SU-DHL-6 (cell line): ENCODE results near the gene YWHAQ.

Experiments
- H2AFZ ChIP-seq: fragments of 200-600 bp; sonication (generic); 2 replicates; pipeline ENCODE4 v1.6.1; 2014; ENCODE audit warnings: low read depth, mild to moderate bottlenecking, moderate library complexity, mixed read lengths, antibody characterized with exemption, low read length; ENCODE audit not compliant: severe bottlenecking
- H3F3A ChIP-seq: fragments of 200-600 bp; shearing (Covaris generic); 2 replicates; pipeline ENCODE4 v1.6.0; 2016; ENCODE audit warnings: antibody characterized with exemption, mild to moderate bottlenecking; ENCODE audit not compliant: insufficient read depth
- H3K27ac ChIP-seq: fragments of 200-600 bp; sonication (generic); 2 replicates; pipeline ENCODE4 v1.5.1; 2016; ENCODE audit warnings: low read depth, mild to moderate bottlenecking, low read length, moderate library complexity, mixed read lengths
- H3K27me3 ChIP-seq: fragments of 200-600 bp; sonication (generic), shearing (Covaris generic); 2 replicates; pipeline ENCODE4 v1.6.0; 2014; ENCODE audit warnings: mild to moderate bottlenecking, low read length
- H3K36me3 ChIP-seq: fragments of 200-600 bp; sonication (generic); 2 replicates; pipeline ENCODE4 v1.6.1; 2014; ENCODE audit warnings: mild to moderate bottlenecking, low read length, mixed read lengths
- H3K4me2 ChIP-seq: fragments of 300-600, 200-600 bp; shearing (Covaris generic), sonication (generic); 2 replicates; pipeline ENCODE4 v1.6.0; 2014; ENCODE audit warnings: low read length, low read depth, mild to moderate bottlenecking; ENCODE audit not compliant: poor library complexity, severe bottlenecking
- H3K4me3 ChIP-seq: fragments of 200-600 bp; sonication (generic); 2 replicates; pipeline ENCODE4 v1.5.1; 2014; ENCODE audit warnings: antibody characterized with exemption, low read length, mild to moderate bottlenecking, mixed read lengths; ENCODE audit not compliant: insufficient read depth, poor library complexity, severe bottlenecking
- H3K79me2 ChIP-seq: fragments of 200-600 bp; sonication (generic); 2 replicates; pipeline ENCODE4 v1.6.1; 2014; ENCODE audit warnings: mild to moderate bottlenecking, low read length, moderate library complexity; ENCODE audit not compliant: insufficient read depth
- H3K9ac ChIP-seq: fragments of 200-600 bp; sonication (generic); 2 replicates; pipeline ENCODE4 v1.7.0; 2014; ENCODE audit warnings: mild to moderate bottlenecking, low read length
- H3K9me2 ChIP-seq: fragments of 200-600 bp; sonication (generic); replicated peaks from 2 replicates; pipeline ENCODE4 v1.6.1; 2014; ENCODE audit warnings: low read length; ENCODE audit not compliant: insufficient read depth
- H3K9me3 ChIP-seq: fragments of 200-600 bp; sonication (generic); 2 replicates; pipeline ENCODE4 v1.6.1; 2014; ENCODE audit warnings: low read length, mixed read lengths; ENCODE audit not compliant: insufficient read depth
- H4K20me1 ChIP-seq: fragments of 200-600 bp; sonication (generic); 2 replicates; pipeline ENCODE4 v1.6.1; 2014; ENCODE audit warnings: low read depth, mild to moderate bottlenecking, antibody characterized with exemption, low read length, moderate library complexity, mixed read lengths
- CTCF ChIP-seq: fragments of 200-600 bp; sonication (generic); IDR thresholded peaks from one replicate; pipeline ENCODE4 v1.5.1; 2017; ENCODE audit warnings: antibody characterized with exemption, mild to moderate bottlenecking, low read length, moderate library complexity; ENCODE audit not compliant: insufficient read depth, poor library complexity, severe bottlenecking
- EZH2phosphoT487 ChIP-seq: fragments of 200-600 bp; sonication (generic), shearing (Covaris generic); conservative IDR thresholded peaks from 2 replicates; pipeline ENCODE4 v1.6.1; 2018; ENCODE audit warnings: mild to moderate bottlenecking, antibody characterized with exemption, low read length, moderate library complexity, mixed read lengths

Gene YWHAQ

GRCh38 chr2:9630736-9631552 is at the start of gene YWHAQ:
TSS of gene YWHAQ (minus strand) at chr2:9630997. CDS start at chr2:9630452, 545 bp downstream.
- Histone ChIP-seq H3K9me3 (peaks cover 13% of the 10 kb centered on the region; the same call in 1 of the 2 replicates), H3K9me2 (no peaks in the 10 kb centered on the region), H3F3A (peaks cover under 1% of the 10 kb centered on the region; the same call in 1 of the 2 replicates), H3K9ac (peak within 1 kb of the TSS; percentile 81), H3K4me2 (peak within 1 kb of the TSS; percentile 85), H3K79me2 (peaks cover 44% of the 10 kb centered on the region), H3K27me3 (no peaks in the 10 kb centered on the region; the same call in 1 of the 2 replicates), H2AFZ (peak within 1 kb of the TSS; percentile 96), H3K36me3 (peaks cover 33% of the 10 kb centered on the region), H3K4me3 (peak within 1 kb of the TSS; percentile 72), H4K20me1 (peaks cover 21% of the 10 kb centered on the region), H3K27ac (peak within 1 kb of the TSS; percentile 85)
- TF ChIP-seq EZH2phosphoT487 (no peak), CTCF (no peak)

DNA sequence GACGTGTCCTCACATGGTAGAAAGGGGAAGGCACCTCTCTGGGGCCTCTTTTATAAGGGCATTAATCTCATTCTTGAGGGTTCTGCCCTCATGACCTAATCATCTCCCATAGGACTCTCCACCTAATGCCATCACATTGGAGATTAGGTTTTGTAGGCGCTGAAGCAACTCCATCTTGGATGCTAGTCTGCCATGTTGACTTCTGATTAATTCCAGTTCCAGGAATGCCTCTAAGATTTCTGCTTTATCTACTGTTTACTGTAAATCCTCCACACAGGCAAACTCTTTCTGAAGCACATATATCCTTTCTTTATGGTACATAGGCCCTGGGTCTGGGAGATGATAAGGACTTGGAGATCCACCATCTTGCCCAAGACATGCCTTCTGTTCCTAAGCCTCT is 49.3 kb upstream of the YWHAQ start:
- Histone ChIP-seq H2AFZ (no peak overlapping the region), H4K20me1 (no peaks in the 10 kb centered on the region), H3K27me3 (no peaks in the 10 kb centered on the region), H3K4me2 (no peak overlapping the region), H3K9me3 (no peaks in the 10 kb centered on the region), H3K9ac (no peak overlapping the region), H3K79me2 (no peaks in the 10 kb centered on the region), H3K4me3 (no peak overlapping the region), H3K9me2 (no peaks in the 10 kb centered on the region), H3K27ac (no peak overlapping the region), H3K36me3 (no peaks in the 10 kb centered on the region), H3F3A (no peaks in the 10 kb centered on the region)
- TF ChIP-seq EZH2phosphoT487 (no peak), CTCF (no peak)

GRCh38 chr2:9679218-9679617 is 48.4 kb upstream of the YWHAQ start:
- Histone ChIP-seq H3K9me2 (no peaks in the 10 kb centered on the region), H3F3A (no peaks in the 10 kb centered on the region), H3K9me3 (no peaks in the 10 kb centered on the region), H3K27me3 (no peaks in the 10 kb centered on the region), H3K4me2 (no peak overlapping the region), H4K20me1 (no peaks in the 10 kb centered on the region), H2AFZ (no peak overlapping the region), H3K27ac (no peak overlapping the region), H3K79me2 (no peaks in the 10 kb centered on the region), H3K36me3 (no peaks in the 10 kb centered on the region), H3K9ac (no peak overlapping the region), H3K4me3 (no peak overlapping the region)
- TF ChIP-seq CTCF (no peak), EZH2phosphoT487 (no peak)
